ENCODE results near the gene CARHSP1. TPM values are rescaled to one million over a fixed set of nuclear protein-coding genes. Genes with fewer than 3 reads are reported as not detected.

Gene CARHSP1
- total and polyA plus RNA-seq, 4 donors = 68.4 to 148 (median 102) TPM

DNA sequence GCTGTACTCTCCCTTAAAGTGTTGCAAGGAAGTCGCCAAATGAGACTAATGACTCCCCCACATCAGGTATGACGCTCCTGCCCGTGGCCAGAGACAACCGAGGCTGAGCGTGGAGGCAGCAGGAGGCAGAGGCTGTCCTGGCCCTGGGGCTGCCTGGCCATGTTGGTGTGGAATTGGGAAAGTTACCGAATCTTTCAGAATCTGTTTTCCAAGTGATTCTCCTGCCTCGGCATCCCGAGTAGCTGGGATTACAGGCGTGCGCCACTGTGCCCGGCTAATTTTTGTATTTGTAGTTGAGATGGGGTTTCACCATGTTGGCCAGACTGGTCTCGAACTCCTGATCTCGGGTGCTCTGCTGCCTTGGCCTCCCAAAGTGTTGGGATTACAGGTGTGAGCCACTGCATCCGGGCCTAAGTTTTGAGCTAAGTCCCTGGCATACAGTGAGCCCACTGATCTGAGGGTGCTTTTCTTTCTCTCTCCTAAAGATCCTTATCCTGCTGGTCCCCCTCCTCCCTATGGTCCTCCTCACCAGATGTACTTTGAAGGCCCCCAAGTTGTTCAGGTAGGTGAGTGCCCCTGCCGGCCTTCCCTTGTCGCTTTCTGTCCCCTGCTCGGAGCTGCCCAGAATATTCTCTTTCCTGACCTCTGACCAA is 14.0 kb upstream of the CARHSP1 start:
- TF ChIP-seq, protein P1, sequence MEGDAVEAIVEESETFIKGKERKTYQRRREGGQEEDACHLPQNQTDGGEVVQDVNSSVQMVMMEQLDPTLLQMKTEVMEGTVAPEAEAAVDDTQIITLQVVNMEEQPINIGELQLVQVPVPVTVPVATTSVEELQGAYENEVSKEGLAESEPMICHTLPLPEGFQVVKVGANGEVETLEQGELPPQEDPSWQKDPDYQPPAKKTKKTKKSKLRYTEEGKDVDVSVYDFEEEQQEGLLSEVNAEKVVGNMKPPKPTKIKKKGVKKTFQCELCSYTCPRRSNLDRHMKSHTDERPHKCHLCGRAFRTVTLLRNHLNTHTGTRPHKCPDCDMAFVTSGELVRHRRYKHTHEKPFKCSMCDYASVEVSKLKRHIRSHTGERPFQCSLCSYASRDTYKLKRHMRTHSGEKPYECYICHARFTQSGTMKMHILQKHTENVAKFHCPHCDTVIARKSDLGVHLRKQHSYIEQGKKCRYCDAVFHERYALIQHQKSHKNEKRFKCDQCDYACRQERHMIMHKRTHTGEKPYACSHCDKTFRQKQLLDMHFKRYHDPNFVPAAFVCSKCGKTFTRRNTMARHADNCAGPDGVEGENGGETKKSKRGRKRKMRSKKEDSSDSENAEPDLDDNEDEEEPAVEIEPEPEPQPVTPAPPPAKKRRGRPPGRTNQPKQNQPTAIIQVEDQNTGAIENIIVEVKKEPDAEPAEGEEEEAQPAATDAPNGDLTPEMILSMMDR (IDR thresholded peaks at IDR 0.05; ENCODE audit: control extremely low read depth, extremely low read depth) = no peak
- H3K4me3 ChIP-seq = no peak overlapping the region
- H3K27ac ChIP-seq (ENCODE audit: low read depth in 1 of 2, low read length in 1 of 2) = no peak overlapping the region
- 89 to 91% methylated on average over 17 of the region's 17 CpGs for WGBS, 2 donors
- H3K27me3 ChIP-seq (ENCODE audit: control insufficient read depth in 3 of 3, insufficient read depth in 3 of 3, low read length in 2 of 3) = no peaks in the 10 kb centered on the region
- H3K9me3 ChIP-seq (ENCODE audit: control insufficient read depth in 4 of 4, insufficient read depth in 3 of 4, low read length in 3 of 4) = no peaks in the 10 kb centered on the region
- peaks cover 0 to 5% (median under 1%) of the 10 kb centered on the region in 4 donors for H3K36me3 ChIP-seq (ENCODE audit: control insufficient read depth in 4 of 4, insufficient read depth in 4 of 4, low read length in 4 of 4)
- H3K9ac ChIP-seq (ENCODE audit: insufficient read depth in 1 of 2, low read length in 2 of 2) = no peak overlapping the region
- DNase-seq (no peak), ATAC-seq (ENCODE audit: insufficient read depth, low FRiP score) (no peak)
- peaks cover 0 to 17% (median 0%) of the 10 kb centered on the region in 5 donors for H3K4me1 ChIP-seq (ENCODE audit: control insufficient read depth in 5 of 5, insufficient read depth in 5 of 5, low read length in 5 of 5)

DNA sequence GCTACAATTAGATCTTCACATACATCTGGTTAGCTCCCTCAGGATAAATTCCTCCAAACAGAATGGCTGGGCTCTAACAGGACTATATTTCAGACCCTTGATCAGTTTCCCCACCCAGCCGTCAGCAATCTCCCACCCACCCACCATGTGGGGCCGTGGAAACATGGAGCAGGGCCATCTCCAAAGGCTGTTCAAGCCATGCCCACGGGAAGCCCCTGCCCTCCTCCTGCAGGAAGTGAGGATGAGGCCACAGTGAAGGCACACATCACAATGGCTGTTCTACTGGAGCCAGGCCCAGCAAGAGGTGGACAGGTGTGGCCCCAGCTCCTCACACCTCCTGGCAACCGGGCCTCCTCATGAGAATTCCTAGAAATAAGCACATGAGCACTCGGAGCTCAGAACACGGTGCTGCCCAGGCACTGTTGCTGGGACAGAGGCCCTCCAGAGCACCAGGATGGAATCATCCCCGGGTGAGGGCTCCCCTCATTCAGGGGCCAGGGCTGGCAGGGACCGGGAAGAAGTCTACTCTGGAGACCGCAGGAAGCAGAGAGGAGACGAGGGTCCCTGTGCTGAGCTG is 13.3 kb upstream of the CARHSP1 start, which contains the start of gene LITAFD:
TSS of gene LITAFD (plus strand) at position 311 of the 577 bp plus-strand sequence. CDS start 2,005 bp downstream, outside the sequence.
- Histone ChIP-seq H3K9ac (ENCODE audit: insufficient read depth in 1 of 2, low read length in 2 of 2) (no peak within 1 kb of the TSS), H3K4me1 (ENCODE audit: control insufficient read depth in 5 of 5, insufficient read depth in 5 of 5, low read length in 5 of 5) (peaks cover 0 to 17% (median 0%) of the 10 kb centered on the region in 5 donors), H3K27me3 (ENCODE audit: control insufficient read depth in 3 of 3, insufficient read depth in 3 of 3, low read length in 2 of 3) (no peaks in the 10 kb centered on the region), H3K9me3 (ENCODE audit: control insufficient read depth in 4 of 4, insufficient read depth in 3 of 4, low read length in 3 of 4) (no peaks in the 10 kb centered on the region), H3K4me3 (no peak within 1 kb of the TSS), H3K36me3 (ENCODE audit: control insufficient read depth in 4 of 4, insufficient read depth in 4 of 4, low read length in 4 of 4) (peaks cover 0 to 2% (median 0%) of the 10 kb centered on the region in 4 donors), H3K27ac (ENCODE audit: low read depth in 1 of 2, low read length in 1 of 2) (no peak within 1 kb of the TSS)
- TF ChIP-seq, protein P1 (IDR thresholded peaks at IDR 0.05; ENCODE audit: control extremely low read depth, extremely low read depth) = no peak
- DNase-seq = no peak
- WGBS, 2 donors = 68 to 76% methylated on average over 10 of the region's 10 CpGs
- ATAC-seq (ENCODE audit: insufficient read depth, low FRiP score) = no peak

DNA sequence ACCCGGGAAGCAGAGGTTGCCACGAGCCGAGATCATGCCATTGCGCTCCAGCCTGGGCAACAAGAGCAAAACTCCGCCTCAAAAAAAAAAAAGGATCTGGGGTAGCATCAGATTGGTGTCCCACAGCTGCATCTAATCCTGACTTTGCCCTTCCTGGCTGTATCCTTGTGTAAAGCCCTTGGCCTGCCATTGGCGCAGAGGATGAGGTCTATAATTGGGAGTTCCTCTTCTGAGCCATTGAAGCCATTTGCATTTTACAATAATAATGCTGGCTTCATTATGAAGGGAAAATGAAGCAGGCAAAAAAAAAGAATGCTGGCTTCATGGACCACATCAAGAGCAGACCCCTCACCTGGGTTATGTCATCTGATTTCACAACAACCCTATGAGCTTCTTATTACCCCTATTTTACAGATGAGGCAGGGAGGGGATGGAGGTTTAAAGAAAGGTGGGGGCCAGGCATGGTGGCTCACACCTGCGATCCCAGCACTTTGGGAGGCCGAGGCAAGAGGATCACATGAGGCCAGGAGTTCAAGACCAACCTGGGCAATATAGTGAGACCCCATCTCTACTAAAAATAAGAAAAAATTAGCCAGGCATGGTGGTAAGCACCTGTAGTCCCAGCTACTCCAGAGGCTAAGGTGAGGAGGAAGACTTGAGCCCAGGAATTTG is 12.2 kb upstream of the CARHSP1 start:
- Histone ChIP-seq H3K4me1 (ENCODE audit: control insufficient read depth in 5 of 5, insufficient read depth in 5 of 5, low read length in 5 of 5) (peaks cover 0 to 13% (median 0%) of the 10 kb centered on the region in 5 donors), H3K36me3 (ENCODE audit: control insufficient read depth in 4 of 4, insufficient read depth in 4 of 4, low read length in 4 of 4) (no peaks in the 10 kb centered on the region), H3K27ac (ENCODE audit: low read depth in 1 of 2, low read length in 1 of 2) (no peak overlapping the region), H3K9me3 (ENCODE audit: control insufficient read depth in 4 of 4, insufficient read depth in 3 of 4, low read length in 3 of 4) (no peaks in the 10 kb centered on the region), H3K4me3 (no peak overlapping the region), H3K9ac (ENCODE audit: insufficient read depth in 1 of 2, low read length in 2 of 2) (no peak overlapping the region), H3K27me3 (ENCODE audit: control insufficient read depth in 3 of 3, insufficient read depth in 3 of 3, low read length in 2 of 3) (no peaks in the 10 kb centered on the region)
- ATAC-seq (ENCODE audit: insufficient read depth, low FRiP score) (no peak), DNase-seq (no peak)
- WGBS, 2 donors = 88 to 95% methylated on average over 8 of the region's 8 CpGs
- TF ChIP-seq, protein P1 (IDR thresholded peaks at IDR 0.05; ENCODE audit: control extremely low read depth, extremely low read depth) = no peak

Measured in lung (tissue), 12 donors.